HCT116 (cell line): Measurements from ENCODE around the gene CKAP2L.

Experiments
- JUND ChIP-seq: IDR thresholded peaks from 2 replicates; pipeline ENCODE4 v1.6.1; 2012
- RAD21 ChIP-seq: IDR thresholded peaks from 2 replicates; pipeline ENCODE4 v1.6.1; 2012; ENCODE audit warnings: low read depth, mild to moderate bottlenecking
- SRF ChIP-seq: IDR thresholded peaks from 2 replicates; pipeline ENCODE4 v1.6.1; 2012; ENCODE audit warnings: low read depth

GRCh38 chr2:112725545-112726457 lies 38.6 kb downstream of the CKAP2L start:
- no peak for TF ChIP-seq RAD21
- no peak for TF ChIP-seq JUND
- no peak for TF ChIP-seq SRF
